Adrenal gland (tissue), 5 donors: Measurements from ENCODE around the gene SMARCC1.
"Not testable (repeated sequence)": the region's sequence is repeated elsewhere in the genome, so short reads cannot be mapped to it uniquely, and the experiment has no call there.

ENCODE experiments used
- POLR2A ChIP-seq, 2 donors: fragments of 450-650 bp; IDR thresholded peaks; one replicate each; pipeline ENCODE4 v1.6.1; 2017; ENCODE audit warnings: antibody characterized with exemption in 2 of 2, mild to moderate bottlenecking in 2 of 2, moderate library complexity in 1 of 2
- TF ChIP-seq, protein P1 (sequence below), 6 experiments: fragments of 450-650 bp in 4 of 6; fragments of 200-600 bp in 2 of 6; sonication (generic) in 1 of 6; IDR thresholded peaks; 1 replicate in 5 of 6; 2 replicates in 1 of 6; pipeline versions ENCODE4 v1.5.1 to v1.8.0; 2016 to 2021; ENCODE audit warnings: antibody characterized with exemption in 6 of 6, mild to moderate bottlenecking in 2 of 6, moderate library complexity in 1 of 6
- donor health status: DM: no; HTN: no; CAD: no.

DNA sequence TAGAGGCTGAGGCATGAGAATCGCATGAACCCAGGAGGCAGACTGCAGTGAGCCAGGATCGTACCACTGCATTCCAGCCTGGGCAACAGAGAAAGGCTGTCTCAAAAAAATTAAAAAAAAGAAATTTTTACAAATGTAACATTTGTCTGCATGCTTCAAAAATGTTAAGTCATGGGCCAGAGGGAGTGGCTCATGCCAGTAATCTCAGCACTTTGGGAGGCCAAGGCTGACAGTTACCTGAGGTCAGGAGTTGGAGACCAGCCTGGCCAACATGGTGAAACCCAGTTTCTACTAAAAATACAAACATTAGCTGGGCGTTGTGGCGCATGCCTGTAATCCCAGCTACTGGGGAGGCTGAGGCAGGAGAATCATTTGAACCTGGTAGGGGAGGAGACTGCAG, 21.5 kb downstream of the SMARCC1 start:
- TF ChIP-seq, protein P1, sequence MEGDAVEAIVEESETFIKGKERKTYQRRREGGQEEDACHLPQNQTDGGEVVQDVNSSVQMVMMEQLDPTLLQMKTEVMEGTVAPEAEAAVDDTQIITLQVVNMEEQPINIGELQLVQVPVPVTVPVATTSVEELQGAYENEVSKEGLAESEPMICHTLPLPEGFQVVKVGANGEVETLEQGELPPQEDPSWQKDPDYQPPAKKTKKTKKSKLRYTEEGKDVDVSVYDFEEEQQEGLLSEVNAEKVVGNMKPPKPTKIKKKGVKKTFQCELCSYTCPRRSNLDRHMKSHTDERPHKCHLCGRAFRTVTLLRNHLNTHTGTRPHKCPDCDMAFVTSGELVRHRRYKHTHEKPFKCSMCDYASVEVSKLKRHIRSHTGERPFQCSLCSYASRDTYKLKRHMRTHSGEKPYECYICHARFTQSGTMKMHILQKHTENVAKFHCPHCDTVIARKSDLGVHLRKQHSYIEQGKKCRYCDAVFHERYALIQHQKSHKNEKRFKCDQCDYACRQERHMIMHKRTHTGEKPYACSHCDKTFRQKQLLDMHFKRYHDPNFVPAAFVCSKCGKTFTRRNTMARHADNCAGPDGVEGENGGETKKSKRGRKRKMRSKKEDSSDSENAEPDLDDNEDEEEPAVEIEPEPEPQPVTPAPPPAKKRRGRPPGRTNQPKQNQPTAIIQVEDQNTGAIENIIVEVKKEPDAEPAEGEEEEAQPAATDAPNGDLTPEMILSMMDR (IDR thresholded peaks at IDR 0.05): not testable (repeated sequence)
- TF ChIP-seq POLR2A (IDR thresholded peaks at IDR 0.05): not testable (repeated sequence)
